CD4-positive, alpha-beta memory T cell (primary cell): ENCODE data around the gene BRS3. TPM values are rescaled to one million over a fixed set of nuclear protein-coding genes. Genes with fewer than 3 reads are reported as not detected.
A peak's percentile ranks its signal among the peaks of the same experiment; 100 is the strongest.

Experiments
- CTCF ChIA-PET: fragments of 350-600 bp; sonication (Branson Sonifier 250); formaldehyde crosslinking; loops from one replicate; lab custom pipeline; 2021; ENCODE audit warnings: inconsistent platforms; ENCODE audit not compliant: partially characterized antibody; lab: Charles Lee
- POLR2A ChIA-PET: fragments of 350-600 bp; sonication (Branson Sonifier 250); formaldehyde crosslinking; loops from one replicate; lab custom pipeline; 2021; ENCODE audit not compliant: partially characterized antibody; lab: Charles Lee
- DNase-seq, 5 donors: peaks; one replicate each; pipeline versions ENCODE4 v3.0.0 to v3.0.0-alpha.2; 2020 to 2022; ENCODE audit warnings: mixed read lengths in 1 of 5
- H3K27ac ChIP-seq: one replicate; pipeline ENCODE4 v1.7.0; 2013; ENCODE audit warnings: low read depth, low read length
- H3K27me3 ChIP-seq: 2 replicates; pipeline ENCODE4 v1.7.0; 2013; ENCODE audit warnings: mild to moderate bottlenecking, low read length, moderate library complexity; ENCODE audit not compliant: insufficient read depth
- H3K36me3 ChIP-seq: 2 replicates; pipeline ENCODE4 v1.7.0; 2013; ENCODE audit warnings: mild to moderate bottlenecking, low read length, moderate library complexity; ENCODE audit not compliant: insufficient read depth
- H3K4me1 ChIP-seq: 2 replicates; pipeline ENCODE4 v1.7.0; 2013; ENCODE audit warnings: mild to moderate bottlenecking, low read length, moderate library complexity; ENCODE audit not compliant: insufficient read depth
- H3K4me3 ChIP-seq, 2 donors: one replicate each; pipeline ENCODE4 v1.7.0; 2013; ENCODE audit warnings: low read length in 2 of 2, mild to moderate bottlenecking in 1 of 2
- H3K9me3 ChIP-seq, 2 donors: one replicate each; pipeline ENCODE4 v1.7.0; 2013; ENCODE audit warnings: low read length in 2 of 2, control low read depth in 1 of 2; ENCODE audit not compliant: control insufficient read depth in 1 of 2
- H3K27ac Mint-ChIP-seq, 7 donors: one replicate each; pipeline ENCODE4 v1.8.0; 2020 to 2021; ENCODE audit warnings: mixed read lengths in 7 of 7, mild to moderate bottlenecking in 6 of 7, inconsistent platforms in 3 of 7, moderate library complexity in 3 of 7
- H3K27me3 Mint-ChIP-seq, 2 donors: one replicate each; pipeline ENCODE4 v1.8.0; 2020 to 2021; ENCODE audit warnings: mixed read lengths in 2 of 2
- H3K36me3 Mint-ChIP-seq, 2 donors: one replicate each; pipeline ENCODE4 v1.8.0; 2020 to 2021; ENCODE audit warnings: mixed read lengths in 2 of 2, inconsistent platforms in 1 of 2, mild to moderate bottlenecking in 1 of 2
- H3K4me1 Mint-ChIP-seq, 4 donors: one replicate each; pipeline ENCODE4 v1.8.0; 2020 to 2021; ENCODE audit warnings: mixed read lengths in 4 of 4, mild to moderate bottlenecking in 1 of 4
- H3K4me3 Mint-ChIP-seq, 8 donors: one replicate each; pipeline ENCODE4 v1.8.0; 2020 to 2021; ENCODE audit warnings: mixed read lengths in 8 of 8, mild to moderate bottlenecking in 7 of 8, moderate library complexity in 6 of 8, inconsistent platforms in 3 of 8
- H3K9me3 Mint-ChIP-seq, 8 donors: one replicate each; pipeline ENCODE4 v1.8.0; 2020 to 2021; ENCODE audit warnings: mixed read lengths in 8 of 8, mild to moderate bottlenecking in 5 of 8, inconsistent platforms in 3 of 8, moderate library complexity in 1 of 8
- intact Hi-C: fragments of 100-400 bp; cut with micrococcal nuclease; formaldehyde crosslinking; loops from one replicate; pipeline ENCODE4 v1.15.1; 2023
- polyA plus RNA-seq, 2 donors: library from polyadenylated mRNA; unstranded; fragments of 300-500 nt; fragmentation: Illumina TruSeq; gene quantifications; one replicate each; pipeline ENCODE4 v1.2.3, GENCODE V29; 2021
- total RNA-seq, 2 experiments: library from RNA; stranded (reverse); gene quantifications; one replicate each; pipeline ENCODE4 v1.2.3, GENCODE V29; 2021

BRS3 gene
- total and polyA plus RNA-seq, 4 experiments from 2014 or later = not detected

GRCh38 chrX:136519069-136519468 lies 31.3 kb downstream of the BRS3 start:
- POLR2A ChIA-PET = no interaction called here
- CTCF ChIA-PET = no interaction called here
- peaks cover 0 to 10% (median 7%) of the 10 kb centered on the region in 4 donors for H3K4me1 Mint-ChIP-seq

GRCh38 chrX:136523770-136524169 lies 36.0 kb downstream of the BRS3 start:
- H3K4me3 ChIP-seq = no peak overlapping the region
- no peaks in the 10 kb centered on the region for H3K9me3 ChIP-seq
- no peak overlapping the region for H3K27ac Mint-ChIP-seq
- no peaks in the 10 kb centered on the region for H3K36me3 ChIP-seq
- H3K27ac ChIP-seq = no peak overlapping the region
- no peaks in the 10 kb centered on the region for H3K27me3 ChIP-seq
- CTCF ChIA-PET = no interaction called here
- intact Hi-C loops = no loop called here
- H3K27me3 Mint-ChIP-seq = peaks cover 0 to 1% of the 10 kb centered on the region in 2 donors
- peaks cover 0 to 10% (median 7%) of the 10 kb centered on the region in 4 donors for H3K4me1 Mint-ChIP-seq
- DNase-seq = no peak
- no peaks in the 10 kb centered on the region for H3K36me3 Mint-ChIP-seq
- H3K9me3 Mint-ChIP-seq = peaks cover 0 to 1% (median 0%) of the 10 kb centered on the region in 8 donors
- H3K4me3 Mint-ChIP-seq = peak overlapping the region in 1 of 8 donors; percentile 47
- no peaks in the 10 kb centered on the region for H3K4me1 ChIP-seq
- POLR2A ChIA-PET = interaction anchor here (1.4 kb wide), 1 partner anchor 27 kb away, joined by 4 read pairs; no protein-coding TSS in a partner anchor

More at GRCh38 chrX:136519069-136519468, 31.3 kb downstream of the BRS3 start:
- intact Hi-C loops = no loop called here
- Histone ChIP-seq H3K36me3 (no peaks in the 10 kb centered on the region), H3K27ac (no peak overlapping the region), H3K27me3 (no peaks in the 10 kb centered on the region), H3K4me1 (no peaks in the 10 kb centered on the region), H3K4me3 (no peak overlapping the region), H3K9me3 (no peaks in the 10 kb centered on the region)
- H3K36me3 Mint-ChIP-seq = no peaks in the 10 kb centered on the region
- no peak overlapping the region for H3K4me3 Mint-ChIP-seq
- no peak overlapping the region for H3K27ac Mint-ChIP-seq
- peaks cover 0 to 1% (median 0%) of the 10 kb centered on the region in 8 donors for H3K9me3 Mint-ChIP-seq
- DNase-seq = no peak
- H3K27me3 Mint-ChIP-seq = no peaks in the 10 kb centered on the region

DNA sequence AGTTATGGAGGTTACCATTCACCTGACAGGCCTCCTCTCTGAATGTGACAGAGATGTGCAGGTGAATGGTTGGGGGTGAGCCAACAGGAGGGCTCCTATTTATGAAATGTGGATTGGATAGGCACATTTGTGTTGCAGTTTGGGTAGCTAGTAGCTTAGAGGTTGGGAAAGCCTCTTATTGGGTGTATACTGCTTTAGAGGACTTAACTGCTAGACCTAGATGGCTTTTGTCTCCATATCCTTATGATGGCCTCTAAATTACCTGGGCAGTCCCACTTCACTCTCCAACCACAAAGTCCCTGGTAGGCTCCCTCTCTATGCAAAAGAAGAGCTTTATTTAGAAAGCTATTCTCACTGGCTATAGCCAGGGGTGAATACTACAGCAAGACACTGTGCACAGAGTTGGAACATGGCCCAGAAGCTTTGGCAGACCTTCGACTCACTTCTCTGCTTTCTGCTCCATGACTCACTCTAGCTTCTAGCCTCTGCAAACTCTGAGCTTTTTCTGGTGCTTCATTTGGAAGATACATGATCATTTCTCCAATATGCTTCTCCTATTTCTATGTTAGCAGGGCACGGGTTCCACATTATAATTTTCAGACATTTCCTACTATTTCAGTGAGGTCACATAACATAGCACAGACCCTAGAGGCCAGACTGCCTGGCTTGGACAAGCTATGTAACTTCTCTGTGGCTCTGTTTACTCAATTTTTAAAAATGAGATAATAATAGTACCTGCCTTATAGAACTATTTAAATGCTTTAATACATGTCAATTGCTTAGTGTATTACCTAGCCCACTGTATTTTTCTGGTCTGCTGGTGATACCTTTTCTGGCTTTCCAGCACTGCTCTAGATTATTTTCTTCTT lies 38.2 kb downstream of the BRS3 start:
- no peak for DNase-seq
- Histone ChIP-seq H3K27me3 (no peaks in the 10 kb centered on the region), H3K9me3 (no peaks in the 10 kb centered on the region), H3K4me3 (no peak overlapping the region), H3K4me1 (no peaks in the 10 kb centered on the region), H3K27ac (no peak overlapping the region), H3K36me3 (no peaks in the 10 kb centered on the region)
- Mint-ChIP-seq H3K27me3 (peaks cover 0 to 1% of the 10 kb centered on the region in 2 donors), H3K9me3 (peaks cover 0 to 1% (median 0%) of the 10 kb centered on the region in 8 donors), H3K27ac (peak overlapping the region in 2 of 7 donors; percentile 25 to 53), H3K36me3 (no peaks in the 10 kb centered on the region), H3K4me1 (peaks cover 0 to 11% (median 8%) of the 10 kb centered on the region in 4 donors), H3K4me3 (no peak overlapping the region)
- CTCF ChIA-PET = no interaction called here
- intact Hi-C loops = no loop called here
- POLR2A ChIA-PET = interaction anchor here (0.8 kb wide), 1 partner anchor 29 kb away, joined by 3 read pairs; no protein-coding TSS in a partner anchor

- CTCF ChIA-PET = no interaction called here
Measured at GRCh38 chrX:136528645-136529315, 41.0 kb downstream of the BRS3 start.

GRCh38 chrX:136529795-136530194 lies 42.0 kb downstream of the BRS3 start:
- Mint-ChIP-seq H3K9me3 (no peaks in the 10 kb centered on the region), H3K4me1 (peaks cover 0 to 3% (median 0%) of the 10 kb centered on the region in 4 donors), H3K4me3 (no peak overlapping the region), H3K27ac (peak overlapping the region in 1 of 7 donors; percentile 59), H3K27me3 (peaks cover 0 to 1% of the 10 kb centered on the region in 2 donors), H3K36me3 (no peaks in the 10 kb centered on the region)
- Histone ChIP-seq H3K27ac (no peak overlapping the region), H3K4me3 (no peak overlapping the region), H3K36me3 (no peaks in the 10 kb centered on the region), H3K9me3 (no peaks in the 10 kb centered on the region), H3K27me3 (no peaks in the 10 kb centered on the region), H3K4me1 (no peaks in the 10 kb centered on the region)
- CTCF ChIA-PET = no interaction called here
- intact Hi-C loops = no loop called here
- DNase-seq = no peak
- POLR2A ChIA-PET = no interaction called here

More at GRCh38 chrX:136528645-136529315, 41.0 kb downstream of the BRS3 start:
- no peaks in the 10 kb centered on the region for H3K27me3 ChIP-seq
- DNase-seq = no peak
- intact Hi-C loops = no loop called here
- no peaks in the 10 kb centered on the region for H3K9me3 ChIP-seq
- no peak overlapping the region for H3K4me3 Mint-ChIP-seq
- no peak overlapping the region for H3K27ac ChIP-seq
- no peak overlapping the region for H3K27ac Mint-ChIP-seq
- H3K27me3 Mint-ChIP-seq = peaks cover 0 to 1% of the 10 kb centered on the region in 2 donors
- peaks cover 0 to 4% (median under 1%) of the 10 kb centered on the region in 4 donors for H3K4me1 Mint-ChIP-seq
- H3K4me1 ChIP-seq = no peaks in the 10 kb centered on the region
- H3K36me3 ChIP-seq = no peaks in the 10 kb centered on the region
- POLR2A ChIA-PET = no interaction called here
- H3K4me3 ChIP-seq = no peak overlapping the region
- H3K36me3 Mint-ChIP-seq = no peaks in the 10 kb centered on the region
- H3K9me3 Mint-ChIP-seq = peaks cover 0 to 1% (median 0%) of the 10 kb centered on the region in 8 donors

DNA sequence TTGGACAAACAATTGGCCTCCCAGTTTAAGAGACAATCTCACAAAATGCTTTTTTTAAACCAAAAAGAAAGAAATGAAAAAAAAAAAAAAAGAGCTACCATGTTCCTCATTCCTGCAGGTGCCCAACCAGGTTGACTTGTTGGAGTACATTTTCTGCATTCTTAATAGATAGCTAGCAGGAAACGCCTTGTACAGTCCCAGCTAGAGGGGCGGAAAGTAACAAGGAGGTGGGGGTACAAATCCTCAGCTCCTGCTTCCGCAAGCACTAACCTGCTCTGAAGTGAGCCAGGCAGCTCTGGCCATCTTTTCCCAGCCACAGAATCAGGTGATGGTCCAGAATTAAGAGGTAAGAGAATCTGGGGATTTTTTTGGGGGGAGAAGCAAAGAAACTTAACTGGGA lies 44.2 kb downstream of the BRS3 start, which contains the start of gene VGLL1:
TSS of gene VGLL1 (plus strand) at position 265 of the 400 bp plus-strand sequence. CDS start 3,806 bp downstream, outside the sequence.
- Mint-ChIP-seq H3K4me1 (peaks cover 0 to 3% (median 0%) of the 10 kb centered on the region in 4 donors), H3K27ac (peak within 1 kb of the TSS in 1 of 7 donors; percentile 52), H3K9me3 (no peaks in the 10 kb centered on the region), H3K27me3 (peaks cover 0 to 1% of the 10 kb centered on the region in 2 donors), H3K4me3 (no peak within 1 kb of the TSS), H3K36me3 (no peaks in the 10 kb centered on the region)
- ChIA-PET CTCF (no interaction called here), POLR2A (no interaction called here)
- H3K4me3 ChIP-seq = no peak within 1 kb of the TSS
- no peaks in the 10 kb centered on the region for H3K4me1 ChIP-seq
- H3K9me3 ChIP-seq = no peaks in the 10 kb centered on the region
- H3K27me3 ChIP-seq = no peaks in the 10 kb centered on the region
- DNase-seq = no peak
- H3K36me3 ChIP-seq = no peaks in the 10 kb centered on the region
- intact Hi-C loops = no loop called here
- H3K27ac ChIP-seq = no peak within 1 kb of the TSS

DNA sequence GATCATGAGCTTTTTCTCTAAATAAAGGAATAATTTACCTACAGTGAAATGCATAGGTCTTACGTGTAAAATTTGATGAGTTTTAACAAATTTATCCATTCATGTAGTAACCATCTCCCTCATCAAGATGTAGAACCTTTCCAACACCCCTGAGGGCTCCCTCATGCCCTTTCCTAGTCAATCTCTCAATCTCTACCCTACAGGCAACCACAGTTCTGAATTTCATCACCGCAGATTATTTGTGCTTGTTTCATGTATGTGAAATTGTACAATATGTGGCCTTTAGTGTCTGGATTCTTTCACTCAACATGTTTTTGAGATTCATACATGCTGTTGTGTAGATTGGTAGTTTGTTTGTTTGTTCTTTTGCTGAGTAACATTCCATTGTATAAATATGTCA lies 46.4 kb downstream of the BRS3 start:
- CTCF ChIA-PET = no interaction called here
- POLR2A ChIA-PET = no interaction called here
- no peaks in the 10 kb centered on the region for H3K27me3 Mint-ChIP-seq

More for the DNA sequence above, 46.4 kb downstream of the BRS3 start:
- intact Hi-C loops = no loop called here
- DNase-seq = no peak
- H3K9me3 Mint-ChIP-seq = no peaks in the 10 kb centered on the region
- H3K36me3 Mint-ChIP-seq = no peaks in the 10 kb centered on the region
- Histone ChIP-seq H3K27ac (no peak overlapping the region), H3K9me3 (no peaks in the 10 kb centered on the region), H3K4me3 (no peak overlapping the region), H3K36me3 (no peaks in the 10 kb centered on the region), H3K4me1 (no peaks in the 10 kb centered on the region), H3K27me3 (no peaks in the 10 kb centered on the region)
- no peak overlapping the region for H3K27ac Mint-ChIP-seq
- H3K4me1 Mint-ChIP-seq = peaks cover 0 to 3% (median 0%) of the 10 kb centered on the region in 4 donors
- no peak overlapping the region for H3K4me3 Mint-ChIP-seq
